Activated CD4-positive, CD25-positive, alpha-beta regulatory T cell treated with anti-CD3 and anti-CD28 coated beads, Interleukin-2, amount 50 U/mL, for 24 hours (primary cell): ENCODE measurements around the gene ASCL5.

Experiments used
- ATAC-seq, 2 donors: fragments of 150-1000 bp; cut with Tn5 transposase; one replicate each; pipeline ENCODE4 v1.10.0; 2021; ENCODE audit warnings: mild to moderate bottlenecking in 1 of 2, moderate library complexity in 1 of 2

Gene ASCL5

GRCh38 chr1:201080135-201080534 is 46.8 kb downstream of the ASCL5 start:
- no peak for ATAC-seq

GRCh38 chr1:201077736-201078135 is 49.2 kb downstream of the ASCL5 start:
- no peak for ATAC-seq

- ATAC-seq, result no peak
Observed at GRCh38 chr1:201077116-201077515, 49.9 kb downstream of the ASCL5 start.

- no peak for ATAC-seq
Observed at GRCh38 chr1:201076092-201076491, 50.9 kb downstream of the ASCL5 start.

GRCh38 chr1:201074018-201074417 is 53.0 kb downstream of the ASCL5 start:
- no peak for ATAC-seq

GRCh38 chr1:201072922-201073321 is 54.1 kb downstream of the ASCL5 start:
- no peak for ATAC-seq

- no peak for ATAC-seq
Observed at GRCh38 chr1:201072149-201072548, 54.8 kb downstream of the ASCL5 start.

- ATAC-seq, result no peak
Observed at GRCh38 chr1:201069636-201070035, 57.3 kb downstream of the ASCL5 start.

GRCh38 chr1:201068976-201069375 is 58.0 kb downstream of the ASCL5 start:
- ATAC-seq, result no peak

GRCh38 chr1:201066986-201067385 is 60.0 kb downstream of the ASCL5 start:
- no peak for ATAC-seq

GRCh38 chr1:201065686-201066085 is 61.3 kb downstream of the ASCL5 start:
- no peak for ATAC-seq

- no peak for ATAC-seq
Observed at GRCh38 chr1:201064806-201065205, 62.2 kb downstream of the ASCL5 start.
